22Rv1 (cell line): ENCODE measurements around the gene ASIC3.

ENCODE experiments used
- H3K27ac ChIP-seq: fragments of 450-650 bp; 2 replicates; pipeline ENCODE4 v1.5.1; 2017
- ZFX ChIP-seq: fragments of 450-650 bp; IDR thresholded peaks from 2 replicates; pipeline ENCODE4 v1.6.1; 2017; ENCODE audit warnings: antibody characterized with exemption, borderline replicate concordance
- TF ChIP-seq, protein P1 (sequence below): fragments of 450-650 bp; IDR thresholded peaks from 2 replicates; pipeline ENCODE4 v1.5.1; 2017; ENCODE audit warnings: mild to moderate bottlenecking

The ASIC3 gene

DNA sequence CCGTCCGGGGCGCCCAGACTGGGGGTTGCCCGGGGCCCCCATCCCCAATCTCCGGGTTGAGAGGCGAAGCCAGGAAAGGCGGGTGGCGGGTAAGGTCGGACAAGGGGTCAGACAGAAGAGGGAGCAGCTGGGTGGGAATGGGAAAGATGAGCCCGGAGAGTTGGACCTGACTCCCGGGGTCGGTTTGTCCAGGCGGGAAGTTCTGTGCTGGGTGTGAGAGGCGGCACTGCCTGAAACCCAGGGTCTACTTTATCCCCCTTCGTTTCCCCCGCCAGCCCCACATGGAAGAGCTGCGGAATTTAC lies 11.7 kb downstream of the ASIC3 start:
- TF ChIP-seq ZFX, result no peak
- TF ChIP-seq, protein P1, sequence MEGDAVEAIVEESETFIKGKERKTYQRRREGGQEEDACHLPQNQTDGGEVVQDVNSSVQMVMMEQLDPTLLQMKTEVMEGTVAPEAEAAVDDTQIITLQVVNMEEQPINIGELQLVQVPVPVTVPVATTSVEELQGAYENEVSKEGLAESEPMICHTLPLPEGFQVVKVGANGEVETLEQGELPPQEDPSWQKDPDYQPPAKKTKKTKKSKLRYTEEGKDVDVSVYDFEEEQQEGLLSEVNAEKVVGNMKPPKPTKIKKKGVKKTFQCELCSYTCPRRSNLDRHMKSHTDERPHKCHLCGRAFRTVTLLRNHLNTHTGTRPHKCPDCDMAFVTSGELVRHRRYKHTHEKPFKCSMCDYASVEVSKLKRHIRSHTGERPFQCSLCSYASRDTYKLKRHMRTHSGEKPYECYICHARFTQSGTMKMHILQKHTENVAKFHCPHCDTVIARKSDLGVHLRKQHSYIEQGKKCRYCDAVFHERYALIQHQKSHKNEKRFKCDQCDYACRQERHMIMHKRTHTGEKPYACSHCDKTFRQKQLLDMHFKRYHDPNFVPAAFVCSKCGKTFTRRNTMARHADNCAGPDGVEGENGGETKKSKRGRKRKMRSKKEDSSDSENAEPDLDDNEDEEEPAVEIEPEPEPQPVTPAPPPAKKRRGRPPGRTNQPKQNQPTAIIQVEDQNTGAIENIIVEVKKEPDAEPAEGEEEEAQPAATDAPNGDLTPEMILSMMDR, result peak; percentile 22; the same call in 1 of the 2 replicates
- H3K27ac ChIP-seq, result peak overlapping the region; percentile 96

DNA sequence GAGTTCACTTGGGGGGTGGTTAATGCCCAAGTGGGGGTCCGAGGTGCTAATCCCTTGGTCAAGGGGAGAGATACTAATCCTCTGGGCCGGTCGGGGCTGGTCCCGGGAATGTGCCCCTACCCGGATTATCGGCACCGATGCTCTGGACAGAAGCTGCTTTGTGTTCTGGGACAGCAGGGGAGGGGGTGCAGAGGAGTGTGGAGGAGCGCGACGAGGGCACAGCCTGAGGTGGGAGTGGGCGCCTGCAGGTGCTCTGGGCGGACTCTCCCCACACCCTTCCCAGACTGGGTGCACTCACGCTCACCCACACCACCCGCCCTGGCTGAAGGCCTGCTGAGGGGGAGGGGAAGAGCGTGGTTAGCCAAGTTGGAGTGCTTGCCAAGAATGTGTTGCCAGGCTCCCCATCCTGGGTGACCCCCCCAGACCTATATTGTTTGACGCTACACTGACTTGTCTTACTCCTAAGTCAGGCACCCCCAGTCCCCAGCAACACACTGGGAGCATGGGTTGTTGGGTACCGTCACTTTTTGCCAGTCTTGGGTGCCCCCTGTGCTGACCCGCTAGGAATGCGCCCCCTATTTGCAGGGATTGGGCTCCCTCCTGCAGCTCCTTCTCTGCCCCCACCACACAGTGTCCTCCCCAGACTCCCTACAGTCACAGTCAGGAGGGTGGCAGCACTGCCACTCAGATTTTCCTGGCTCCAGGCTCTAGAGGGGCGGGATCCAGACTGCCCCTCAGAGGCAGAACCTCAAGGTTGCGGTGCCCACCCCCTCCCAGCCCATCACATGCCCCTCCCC lies 12.3 kb downstream of the ASIC3 start:
- TF ChIP-seq ZFX, result no peak
- TF ChIP-seq, protein P1, result no peak
- peak overlapping the region; percentile 96 for H3K27ac ChIP-seq

DNA sequence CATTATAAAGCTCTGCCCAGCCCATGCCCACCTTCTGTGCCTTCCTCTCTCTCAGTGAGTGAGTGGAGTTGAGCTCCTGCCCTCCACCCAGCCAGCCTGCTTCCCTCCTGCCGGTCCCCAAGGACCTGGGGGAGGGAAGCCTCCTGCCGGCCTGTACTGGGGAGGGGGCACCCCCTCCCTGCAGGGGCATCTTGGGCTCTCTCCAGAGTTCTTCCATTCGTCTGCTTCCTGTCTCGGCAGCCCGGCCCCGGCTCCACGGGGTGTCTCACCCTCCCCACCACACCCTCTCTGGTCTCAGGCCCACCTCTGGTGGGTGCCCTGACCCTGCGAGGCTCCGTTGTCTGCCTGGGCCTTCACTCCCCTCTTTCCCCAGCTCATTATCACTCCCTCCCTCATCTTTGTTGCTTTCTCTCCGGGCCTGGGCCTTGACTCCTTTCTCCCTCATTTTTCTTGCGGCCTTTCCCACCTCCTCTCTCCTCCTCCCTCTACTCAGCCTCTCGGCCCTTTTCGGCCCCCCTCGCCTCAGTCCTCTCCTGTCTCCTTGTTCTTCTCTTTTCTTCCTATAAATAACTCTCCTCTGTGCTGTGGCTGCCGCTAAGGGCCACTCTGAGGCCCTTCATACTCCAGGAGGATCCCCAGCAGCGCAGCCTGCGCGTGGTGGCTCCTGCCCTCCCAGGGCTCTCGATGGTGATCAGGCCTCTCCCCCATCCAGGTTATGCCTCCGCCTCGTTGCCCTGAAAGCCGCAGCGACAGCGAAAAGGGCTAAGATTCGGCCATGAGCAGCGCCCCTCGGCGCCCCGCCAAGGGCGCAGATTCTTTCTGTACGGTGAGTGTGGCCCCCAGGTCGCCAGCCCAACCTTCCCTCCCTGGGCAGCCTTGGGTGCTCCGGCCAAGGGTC lies 13.1 kb downstream of the ASIC3 start:
- peak overlapping the region; percentile 96 for H3K27ac ChIP-seq
- TF ChIP-seq ZFX, result no peak
- TF ChIP-seq, protein P1, result no peak

DNA sequence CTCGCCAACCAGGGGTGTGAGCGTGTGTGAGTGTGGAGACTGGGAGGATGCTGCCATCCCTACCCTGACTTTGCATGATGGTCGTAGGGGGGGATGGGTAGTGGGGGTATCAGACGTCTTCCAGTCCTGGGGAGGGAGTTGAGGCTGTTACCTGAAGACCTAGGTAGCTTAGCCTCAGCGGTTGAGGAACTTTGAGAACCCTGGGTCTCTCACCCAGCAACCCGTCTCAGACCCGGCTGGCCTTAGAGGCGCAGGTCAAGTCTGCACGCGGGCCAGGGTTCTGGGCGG lies 13.7 kb downstream of the ASIC3 start:
- H3K27ac ChIP-seq, result peak overlapping the region; percentile 96
- no peak for TF ChIP-seq ZFX
- TF ChIP-seq, protein P1, result no peak

DNA sequence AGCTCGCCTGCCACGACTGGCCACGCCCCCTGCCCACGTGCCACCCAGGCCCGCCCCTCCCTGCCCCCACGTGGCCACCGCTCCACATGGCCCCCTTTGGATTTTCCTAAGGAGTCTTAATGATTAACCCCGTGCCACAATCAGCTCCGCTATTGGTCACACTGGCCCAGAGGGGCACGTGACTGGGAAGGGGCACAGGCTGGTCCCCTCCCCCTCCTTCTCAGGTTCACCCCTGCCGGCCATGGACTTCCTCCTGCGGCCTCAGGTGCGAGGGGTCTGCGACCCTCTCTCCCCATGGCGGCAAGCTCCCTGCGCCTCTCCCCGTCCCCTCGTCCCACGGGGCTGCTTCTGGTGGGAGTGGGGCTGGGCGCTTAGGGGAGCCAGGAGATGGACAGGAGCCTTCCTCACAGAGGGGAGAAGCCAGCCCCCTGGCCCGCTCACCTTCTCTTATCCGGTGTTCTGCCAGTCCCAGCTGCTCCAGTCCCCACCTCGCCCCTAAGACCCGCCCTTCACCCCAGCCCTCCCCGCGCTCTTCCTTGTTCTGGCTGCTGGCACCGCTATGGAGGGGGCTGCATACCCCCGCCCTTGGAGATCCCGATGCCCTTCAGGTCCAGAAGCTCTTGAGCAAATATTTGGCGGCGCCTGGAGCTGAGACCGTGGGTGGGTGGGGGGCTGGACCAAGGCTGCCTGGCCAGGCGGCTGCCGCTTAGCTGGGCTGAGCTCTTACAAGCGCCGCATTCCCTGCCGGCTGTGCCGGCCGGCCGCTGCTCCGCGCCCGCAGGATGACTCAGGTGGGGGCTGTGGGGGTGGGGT lies 14.3 kb downstream of the ASIC3 start:
- TF ChIP-seq, protein P1, result no peak
- no peak for TF ChIP-seq ZFX
- peak overlapping the region; percentile 96 for H3K27ac ChIP-seq

DNA sequence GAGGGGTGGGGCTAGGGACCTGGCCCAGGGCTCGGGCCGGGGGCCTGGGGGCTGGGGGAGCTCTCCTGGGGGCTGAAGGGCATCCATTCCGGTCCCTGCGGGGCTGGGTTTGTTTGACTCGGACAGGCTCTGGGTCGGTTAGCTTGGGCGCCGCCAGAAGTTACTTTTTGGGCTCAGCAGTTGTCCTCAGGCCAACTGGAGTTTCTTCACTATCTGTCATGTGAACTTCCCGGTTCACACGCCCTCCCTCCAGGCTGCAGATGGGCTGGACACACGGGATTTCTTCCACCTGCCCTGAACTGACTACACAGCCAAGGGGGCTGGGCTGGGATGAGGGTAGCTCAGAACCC lies 14.9 kb downstream of the ASIC3 start:
- TF ChIP-seq ZFX, result no peak
- TF ChIP-seq, protein P1, result no peak
- H3K27ac ChIP-seq, result peak overlapping the region; percentile 96
